ENCODE results near the gene FZD7.

FZD7 gene

GRCh38 chr2:202035089-202035940 is 1.7 kb downstream of the FZD7 start:
- FAIRE-seq (no peak), DNase-seq (ENCODE audit: extremely low spot score, insufficient read length, low read depth) (no peak)

GRCh38 chr2:202035941-202036372 is 2.3 kb downstream of the FZD7 start:
- no peak for DNase-seq (ENCODE audit: extremely low spot score, insufficient read length, low read depth)
- no peak for FAIRE-seq

GRCh38 chr2:202036601-202037037 is 3.0 kb downstream of the FZD7 start:
- FAIRE-seq: no peak
- no peak for DNase-seq (ENCODE audit: extremely low spot score, insufficient read length, low read depth)

GRCh38 chr2:202037086-202037485 is 3.4 kb downstream of the FZD7 start:
- DNase-seq (ENCODE audit: extremely low spot score, insufficient read length, low read depth) (no peak), FAIRE-seq (no peak)

- FAIRE-seq: peak; percentile 5
- no peak for DNase-seq (ENCODE audit: extremely low spot score, insufficient read length, low read depth)
Observed at GRCh38 chr2:202038471-202039277, 5.0 kb downstream of the FZD7 start.

- DNase-seq (ENCODE audit: extremely low spot score, insufficient read length, low read depth) (no peak), FAIRE-seq (no peak)
Observed at GRCh38 chr2:202039278-202040078, 5.8 kb downstream of the FZD7 start.

GRCh38 chr2:202040079-202040844 is 6.6 kb downstream of the FZD7 start:
- no peak for DNase-seq (ENCODE audit: extremely low spot score, insufficient read length, low read depth)
- no peak for FAIRE-seq

- no peak for DNase-seq (ENCODE audit: extremely low spot score, insufficient read length, low read depth)
- FAIRE-seq: no peak
Observed at GRCh38 chr2:202042444-202042843, 8.8 kb downstream of the FZD7 start.

- FAIRE-seq (no peak), DNase-seq (ENCODE audit: extremely low spot score, insufficient read length, low read depth) (no peak)
Observed at GRCh38 chr2:202043475-202043874, 9.8 kb downstream of the FZD7 start.

- FAIRE-seq (no peak), DNase-seq (ENCODE audit: extremely low spot score, insufficient read length, low read depth) (no peak)
Observed at GRCh38 chr2:202044777-202045176, 11.1 kb downstream of the FZD7 start.

- FAIRE-seq (no peak), DNase-seq (ENCODE audit: extremely low spot score, insufficient read length, low read depth) (no peak)
Observed at GRCh38 chr2:202046572-202046971, 12.9 kb downstream of the FZD7 start.

GRCh38 chr2:202049092-202049728 is 15.6 kb downstream of the FZD7 start:
- no peak for FAIRE-seq

GRCh38 chr2:202049840-202050239 is 16.2 kb downstream of the FZD7 start:
- no peak for FAIRE-seq
- no peak for DNase-seq (ENCODE audit: extremely low spot score, insufficient read length, low read depth)

More at GRCh38 chr2:202049092-202049728, 15.6 kb downstream of the FZD7 start:
- DNase-seq (ENCODE audit: extremely low spot score, insufficient read length, low read depth): no peak

GRCh38 chr2:202050652-202051051 is 17.0 kb downstream of the FZD7 start:
- no peak for DNase-seq (ENCODE audit: extremely low spot score, insufficient read length, low read depth)
- no peak for FAIRE-seq

GRCh38 chr2:202051499-202052161 is 18.0 kb downstream of the FZD7 start:
- no peak for DNase-seq (ENCODE audit: extremely low spot score, insufficient read length, low read depth)
- FAIRE-seq: no peak

- no peak for DNase-seq (ENCODE audit: extremely low spot score, insufficient read length, low read depth)
- FAIRE-seq: no peak
Observed at GRCh38 chr2:202052235-202052634, 18.6 kb downstream of the FZD7 start.

- FAIRE-seq: no peak
Observed at GRCh38 chr2:202054679-202055078, 21.0 kb downstream of the FZD7 start.

GRCh38 chr2:202056611-202057010 is 23.0 kb downstream of the FZD7 start:
- DNase-seq (ENCODE audit: extremely low spot score, insufficient read length, low read depth): no peak
- FAIRE-seq: no peak

More at GRCh38 chr2:202054679-202055078, 21.0 kb downstream of the FZD7 start:
- no peak for DNase-seq (ENCODE audit: extremely low spot score, insufficient read length, low read depth)
